ENCODE data around the gene C16orf74.

Gene C16orf74

DNA sequence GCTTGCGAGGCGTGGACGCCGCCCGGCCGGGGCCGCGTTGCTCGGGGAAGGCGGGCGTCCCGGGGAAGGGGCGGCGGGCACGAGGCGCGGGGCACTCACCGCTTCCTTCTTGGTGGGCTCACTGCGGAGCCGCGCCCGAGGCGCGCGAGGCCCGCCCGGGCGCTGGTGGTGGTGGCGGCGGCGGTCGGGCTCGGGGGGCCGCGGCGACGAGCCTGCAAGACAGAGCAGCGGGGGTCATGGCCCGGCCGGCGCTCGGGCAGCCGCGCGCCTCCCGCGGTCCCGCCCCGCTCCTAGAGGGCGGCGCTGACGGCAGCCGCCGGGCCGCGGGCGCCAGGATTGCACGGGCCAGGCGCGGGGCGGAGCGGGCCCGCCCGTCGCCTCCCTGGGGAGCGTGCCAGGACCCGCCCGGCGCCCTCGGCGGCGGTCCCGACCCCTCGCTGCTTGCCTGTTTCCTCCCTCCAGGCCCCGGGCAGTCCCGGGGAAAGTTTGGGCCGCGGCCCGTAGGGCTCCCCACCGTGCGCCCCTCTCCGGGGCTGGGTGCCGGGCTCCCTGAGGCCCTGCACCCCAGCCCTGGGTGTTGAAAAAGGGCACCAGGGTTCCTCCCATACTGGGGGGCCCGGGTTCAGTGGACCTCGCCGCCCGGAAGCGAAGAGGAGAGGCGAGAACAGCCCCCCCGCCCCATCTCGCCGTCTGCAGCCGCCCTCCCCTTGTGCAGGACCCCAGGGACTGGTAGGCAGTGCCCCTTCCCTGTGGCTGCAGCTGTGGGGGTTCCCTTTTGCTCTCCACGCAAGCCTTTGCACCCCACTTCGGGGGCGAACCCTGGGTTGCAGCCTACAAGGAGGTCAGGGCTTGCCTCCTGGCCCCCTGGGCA lies at the start of gene C16orf74:
TSS of gene C16orf74 (minus strand) at position 270 of the 871 bp plus-strand sequence. CDS start 15,879 bp downstream, outside the sequence.
- DNase-seq (ENCODE audit: low read depth) = no peak

DNA sequence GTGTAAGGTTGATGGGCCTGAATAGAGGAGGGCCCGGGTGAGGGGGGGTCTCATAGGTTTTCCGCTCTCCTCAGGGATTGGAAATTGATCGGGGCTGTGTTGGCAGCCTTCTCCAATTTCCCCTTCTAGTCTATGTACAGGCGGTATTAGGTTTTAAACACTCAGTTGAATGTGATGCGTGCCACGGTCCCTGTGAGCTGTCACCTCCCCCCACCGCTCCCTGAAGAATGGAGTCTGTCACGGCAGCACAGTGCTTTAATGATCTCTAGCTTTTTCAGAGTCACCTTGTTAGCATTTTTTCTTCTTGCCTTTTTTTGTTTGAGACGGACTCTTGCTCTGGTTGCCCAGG lies 49.4 kb upstream of the C16orf74 start:
- DNase-seq (ENCODE audit: low read depth) = peak; percentile 18

DNA sequence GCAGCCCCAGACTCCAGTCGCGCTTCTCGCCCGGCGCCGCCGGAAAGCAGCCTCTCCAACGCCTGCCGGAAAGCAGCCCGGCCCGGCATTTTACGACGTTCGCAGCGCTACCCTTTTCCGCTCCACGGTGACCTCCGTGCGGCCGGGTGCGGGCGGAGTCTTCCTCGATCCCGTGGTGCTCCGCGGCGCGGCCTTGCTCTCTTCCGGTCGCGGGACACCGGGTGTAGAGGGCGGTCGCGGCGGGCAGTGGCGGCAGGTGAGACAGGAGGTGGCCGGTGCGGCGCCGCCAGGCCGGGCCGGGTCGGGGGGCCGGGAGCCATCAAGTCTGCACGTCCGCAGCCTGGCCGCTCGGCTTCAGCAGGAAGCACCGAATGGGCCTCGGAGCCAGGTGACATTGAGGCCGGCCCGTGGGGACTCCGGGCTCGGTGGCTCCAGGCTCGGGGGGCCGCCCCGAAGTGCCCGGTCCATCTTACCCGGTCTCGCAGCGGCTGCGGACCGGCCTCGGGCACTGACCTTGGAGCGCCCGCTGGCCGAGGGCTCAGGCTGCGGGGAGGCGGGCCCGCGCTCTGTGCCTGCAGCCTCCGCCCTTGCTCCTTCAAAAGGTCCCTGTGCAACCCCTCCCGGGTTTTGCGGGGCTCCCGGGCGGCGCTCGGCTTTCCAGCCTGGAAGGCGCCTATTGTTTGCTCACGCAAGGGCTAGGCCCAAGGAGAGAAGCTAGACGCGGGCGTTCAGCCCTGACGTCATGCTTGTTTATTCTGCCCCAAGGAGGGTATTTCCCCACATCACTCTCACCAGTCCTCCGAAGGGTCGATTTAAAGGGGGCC lies 48.8 kb upstream of the C16orf74 start, which contains the start of the genes COX4I1 and EMC8:
TSS of gene COX4I1 (plus strand) at position 199 of the 824 bp plus-strand sequence. CDS start 1,511 bp downstream, outside the sequence.
TSS of gene EMC8 (minus strand) at position 48 of the 824 bp plus-strand sequence. CDS start 249 bp downstream, outside the sequence.
- peak; percentile 89 for DNase-seq (ENCODE audit: low read depth)

GRCh38 chr16:85798901-85799496 lies 48.1 kb upstream of the C16orf74 start:
- peak; percentile 13 for DNase-seq (ENCODE audit: low read depth)

DNA sequence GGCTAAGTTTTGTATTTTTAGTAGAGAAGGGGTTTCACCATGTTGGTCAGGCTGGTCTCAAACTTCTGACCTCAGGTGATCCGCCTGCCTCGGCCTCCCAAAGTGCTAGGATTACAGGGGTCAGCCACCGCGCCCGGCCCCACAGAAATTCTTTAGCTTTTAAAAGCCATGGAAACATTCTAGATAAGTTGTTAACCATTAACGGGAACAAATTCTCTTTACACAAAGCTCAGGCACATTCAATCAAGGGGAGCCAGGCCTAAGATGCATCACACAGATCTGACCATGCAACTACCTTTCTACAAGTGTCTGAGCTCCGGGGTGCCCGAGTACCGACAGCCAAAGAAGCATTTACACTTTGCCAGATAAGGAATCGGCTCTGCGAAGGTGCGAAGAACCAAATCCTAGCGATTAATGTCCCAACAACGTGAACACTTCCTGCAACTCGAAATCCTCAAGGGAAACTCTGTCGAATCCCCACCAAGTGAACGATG lies 47.4 kb upstream of the C16orf74 start:
- DNase-seq (ENCODE audit: low read depth) = no peak

DNA sequence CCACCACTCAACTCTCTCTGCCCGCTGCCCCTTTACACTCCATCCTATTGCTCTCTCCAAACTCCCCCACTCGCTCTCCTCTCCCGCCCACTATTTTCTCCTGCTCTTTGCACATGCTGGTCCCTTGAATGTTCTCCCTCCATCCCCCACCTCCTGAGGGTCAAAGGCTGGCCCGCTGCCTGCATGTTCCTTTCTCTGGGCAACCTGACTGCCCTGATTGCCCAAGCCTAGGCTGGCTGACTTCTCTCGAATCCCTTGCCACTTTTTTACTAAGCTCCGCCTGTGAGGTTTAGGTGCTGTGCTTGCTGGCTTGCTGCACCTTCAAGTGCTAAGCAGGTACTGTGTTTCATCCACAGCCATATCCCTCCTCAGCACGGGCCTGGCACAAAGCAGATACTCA lies 45.7 kb upstream of the C16orf74 start:
- DNase-seq (ENCODE audit: low read depth) = no peak

- no peak for DNase-seq (ENCODE audit: low read depth)
These were observed 45.3 kb upstream of the C16orf74 start for GRCh38 chr16:85796152-85796551.

DNA sequence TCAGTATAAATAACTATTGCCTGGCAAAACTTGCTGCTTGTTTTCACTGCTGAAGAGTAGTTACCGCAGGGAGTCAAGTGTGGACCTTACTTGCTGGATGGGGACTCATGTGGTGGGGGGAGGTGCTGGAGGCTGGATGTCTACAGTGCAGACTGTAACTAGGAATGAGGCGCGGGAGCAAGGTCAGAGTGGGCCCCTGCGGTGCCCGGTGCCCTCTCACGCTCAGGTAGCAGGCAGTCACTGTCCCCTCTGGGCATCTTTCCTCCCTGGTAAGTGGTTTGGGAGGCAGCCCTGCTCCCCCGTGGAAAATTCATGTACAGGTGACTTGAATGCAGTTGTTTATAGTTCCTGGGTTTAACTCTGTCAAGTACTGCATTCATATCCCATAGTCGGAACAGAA lies 43.8 kb upstream of the C16orf74 start:
- no peak for DNase-seq (ENCODE audit: low read depth)

- no peak for DNase-seq (ENCODE audit: low read depth)
These were observed 42.9 kb upstream of the C16orf74 start for GRCh38 chr16:85793662-85794298.

DNA sequence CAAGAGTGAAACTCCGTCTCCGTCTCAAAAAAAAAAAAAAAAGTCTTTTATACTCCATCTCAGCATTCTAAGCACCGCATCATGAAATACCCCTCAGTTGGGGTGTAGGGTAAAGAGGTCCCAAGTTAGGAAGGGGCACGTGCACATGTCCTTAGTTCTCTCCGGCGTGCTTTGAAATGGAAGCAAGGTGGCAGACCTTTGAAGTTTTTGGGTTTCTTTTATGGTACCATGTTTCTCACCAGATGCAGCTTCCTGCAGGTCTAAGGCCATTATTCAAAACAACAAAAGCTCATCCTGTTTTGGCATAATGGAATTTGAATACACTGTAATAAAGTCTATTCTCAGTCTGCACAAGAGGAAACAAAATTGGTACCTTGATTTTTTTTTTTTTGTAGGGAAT lies 38.9 kb upstream of the C16orf74 start:
- no peak for DNase-seq (ENCODE audit: low read depth)

- no peak for DNase-seq (ENCODE audit: low read depth)
These were observed 37.9 kb upstream of the C16orf74 start for GRCh38 chr16:85788819-85789218.

DNA sequence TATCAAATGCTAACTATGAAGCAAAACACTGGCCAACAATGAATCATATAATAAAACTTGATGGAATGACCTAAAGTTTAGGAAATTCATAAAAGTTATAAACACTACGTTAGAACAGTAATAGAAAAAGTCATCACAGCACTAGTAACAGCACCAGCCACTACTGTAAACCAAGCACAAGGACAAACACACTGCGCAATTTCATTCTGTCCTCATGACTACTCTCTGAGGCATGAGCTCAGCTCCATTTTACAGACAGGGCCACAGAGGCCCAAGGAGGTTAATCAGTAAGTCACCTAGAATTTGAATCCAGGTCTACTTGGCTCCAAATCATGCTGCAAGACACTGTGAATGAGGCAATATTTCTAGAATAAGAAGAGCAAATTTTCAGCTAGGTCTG lies 35.0 kb upstream of the C16orf74 start:
- no peak for DNase-seq (ENCODE audit: low read depth)

- DNase-seq (ENCODE audit: low read depth) = no peak
These were observed 33.9 kb upstream of the C16orf74 start for GRCh38 chr16:85784813-85785212.

GRCh38 chr16:85783441-85783840 lies 32.5 kb upstream of the C16orf74 start:
- no peak for DNase-seq (ENCODE audit: low read depth)

- DNase-seq (ENCODE audit: low read depth) = no peak
These were observed 31.6 kb upstream of the C16orf74 start for GRCh38 chr16:85782451-85782850.

- no peak for DNase-seq (ENCODE audit: low read depth)
These were observed 30.9 kb upstream of the C16orf74 start for GRCh38 chr16:85781695-85782370.

- no peak for DNase-seq (ENCODE audit: low read depth)
These were observed 30.3 kb upstream of the C16orf74 start for GRCh38 chr16:85781156-85781555.

DNA sequence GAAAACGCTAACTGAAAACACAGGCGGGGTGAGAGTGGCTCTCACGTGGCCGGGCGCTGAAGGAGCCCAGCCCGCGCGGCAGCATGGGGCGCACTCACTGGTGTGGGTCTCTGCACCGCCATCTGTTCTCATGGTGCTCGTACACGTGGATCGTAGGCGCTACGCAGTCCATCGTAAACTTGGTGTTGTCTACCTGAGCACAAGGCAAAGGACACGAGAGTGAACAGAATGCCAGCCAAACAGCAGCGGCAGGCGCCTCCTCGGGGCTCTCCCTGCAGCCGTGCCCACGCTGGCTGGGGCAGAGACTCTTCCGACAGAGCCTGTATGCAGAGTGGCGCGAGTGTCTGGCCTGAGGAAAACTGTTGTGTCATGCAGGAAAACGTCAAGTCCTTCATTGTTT lies 29.4 kb upstream of the C16orf74 start:
- no peak for DNase-seq (ENCODE audit: low read depth)

- DNase-seq (ENCODE audit: low read depth) = no peak
These were observed 28.0 kb upstream of the C16orf74 start for GRCh38 chr16:85778873-85779272.

GRCh38 chr16:85777583-85778310 lies 26.9 kb upstream of the C16orf74 start:
- DNase-seq (ENCODE audit: low read depth) = no peak

All from activated T-helper 9 cell treated with anti-CD3 and anti-CD28 coated beads, Interleukin-2, amount 50 U/mL, for 16 hours (primary cell).